HCT116 (cell line): ENCODE measurements around the gene CTNND2. TPM values are rescaled to one million over a fixed set of nuclear protein-coding genes. Genes with fewer than 3 reads are reported as not detected.

Source experiments
- ATAC-seq: fragments of 200-7000 bp; cut with Tn5 transposase; 2 replicates; pipeline ENCODE4 v1.9.1; 2020; ENCODE audit warnings: mild to moderate bottlenecking, moderate library complexity
- BruUV-seq: library from RNA; stranded (reverse); fragments of 400-500 nt; replicated peaks from 2 replicates; lab custom pipeline; 2021; lab: Mats Ljungman, UMichigan
- CTCF ChIA-PET: fragments of 300-600 bp; sonication (Branson Sonifier 250); formaldehyde crosslinking; loops from one replicate; lab custom pipeline; 2021; ENCODE audit warnings: antibody characterized with exemption; lab: Charles Lee
- POLR2A ChIA-PET: fragments of 300-600, 350-600 bp; sonication (Branson Sonifier 250); formaldehyde crosslinking; loops from one replicate; lab custom pipeline; 2021; ENCODE audit warnings: antibody characterized with exemption; lab: Charles Lee
- RAD21 ChIA-PET, 2 experiments: fragments of 300-600 bp; sonication (Branson Sonifier 250); formaldehyde crosslinking; loops; one replicate each; lab custom pipeline; 2023; ENCODE audit warnings: low total read pairs in 2 of 2; ENCODE audit not compliant: uncharacterized antibody in 2 of 2, unreplicated experiment in 2 of 2, low non-redundant PET in 1 of 2; lab: Charles Lee
- DNase-seq: peaks from one replicate; pipeline ENCODE4 v3.0.0-alpha.2; 2010; ENCODE audit warnings: low read depth, low spot score
- H2AFZ ChIP-seq: fragments of 200-600 bp; shearing (Covaris generic), sonication (generic); 2 replicates; pipeline ENCODE4 v1.6.1; 2017; ENCODE audit warnings: low read depth, mixed run types, mixed read lengths, antibody characterized with exemption, low read length; ENCODE audit not compliant: poor library complexity, severe bottlenecking
- H3K27ac ChIP-seq: 2 replicates; pipeline ENCODE4 v1.5.1; 2012; ENCODE audit warnings: low read depth, low read length
- H3K27me3 ChIP-seq: fragments of 200-600 bp; sonication (generic); 2 replicates; pipeline ENCODE4 v1.6.1; 2016; ENCODE audit warnings: mixed run types, low read length, mixed read lengths; ENCODE audit not compliant: insufficient read depth
- H3K36me3 ChIP-seq, 2 experiments: fragments of 200-500 bp in 1 of 2; fragments of 200-600 bp in 1 of 2; sonication (Bioruptor generic) in 1 of 2; sonication (generic) in 1 of 2; 2 replicates each; pipeline versions ENCODE4 v1.5.1 to v1.6.1; 2014 to 2016; ENCODE audit warnings: low read length in 2 of 2, inconsistent platforms in 1 of 2, mixed read lengths in 1 of 2, mixed run types in 1 of 2; ENCODE audit not compliant: insufficient read depth in 2 of 2, control insufficient read depth in 1 of 2
- H3K4me1 ChIP-seq, 2 experiments: fragments of 200-600 bp in 1 of 2; sonication (generic) in 1 of 2; 2 replicates each; pipeline versions ENCODE4 v1.5.1 to v1.6.1; 2012 to 2017; ENCODE audit warnings: low read length in 2 of 2, inconsistent platforms in 1 of 2, mild to moderate bottlenecking in 1 of 2, mixed read lengths in 1 of 2, mixed run types in 1 of 2, moderate library complexity in 1 of 2; ENCODE audit not compliant: insufficient read depth in 2 of 2, control insufficient read depth in 1 of 2
- H3K4me2 ChIP-seq: fragments of 200-600 bp; sonication (generic); 2 replicates; pipeline ENCODE4 v1.6.1; 2017; ENCODE audit warnings: mixed run types, low read length, mixed read lengths
- H3K4me3 ChIP-seq, 2 experiments: fragments of 200-600 bp in 1 of 2; sonication (generic) in 1 of 2; replicated peaks in 1 of 2; 2 replicates each; pipeline ENCODE4 v1.5.1; 2011 to 2016; ENCODE audit warnings: low read length in 2 of 2, control low read depth in 1 of 2, low read depth in 1 of 2, mild to moderate bottlenecking in 1 of 2, mixed read lengths in 1 of 2, mixed run types in 1 of 2
- H3K79me2 ChIP-seq: fragments of 200-600 bp; sonication (generic); 2 replicates; pipeline ENCODE4 v1.6.1; 2017; ENCODE audit warnings: mild to moderate bottlenecking, mixed run types, low read length, moderate library complexity, mixed read lengths; ENCODE audit not compliant: insufficient read depth
- H3K9ac ChIP-seq: fragments of 200-600 bp; sonication (generic); 2 replicates; pipeline ENCODE4 v1.6.1; 2016; ENCODE audit warnings: low read length, mixed read lengths
- H3K9me2 ChIP-seq: fragments of 200-600 bp; sonication (generic), shearing (Covaris generic); 2 replicates; pipeline ENCODE4 v1.6.1; 2017; ENCODE audit warnings: mixed run types, mild to moderate bottlenecking, moderate library complexity; ENCODE audit not compliant: insufficient read depth
- H3K9me3 ChIP-seq, 2 experiments: fragments of 200-500 bp in 1 of 2; fragments of 200-600 bp in 1 of 2; sonication (Bioruptor generic) in 1 of 2; sonication (generic) in 1 of 2; 2 replicates each; pipeline ENCODE4 v1.6.1; 2014 to 2017; ENCODE audit warnings: low read length in 2 of 2, mixed read lengths in 2 of 2, inconsistent platforms in 1 of 2, low read depth in 1 of 2, mild to moderate bottlenecking in 1 of 2, mixed run types in 1 of 2, moderate library complexity in 1 of 2; ENCODE audit not compliant: control insufficient read depth in 1 of 2, insufficient read depth in 1 of 2
- H4K20me1 ChIP-seq: fragments of 200-600 bp; sonication (generic), shearing (Covaris generic); 2 replicates; pipeline ENCODE4 v1.6.1; 2017; ENCODE audit warnings: mixed run types, mild to moderate bottlenecking, moderate library complexity; ENCODE audit not compliant: insufficient read depth
- ATF3 ChIP-seq: IDR thresholded peaks from 2 replicates; pipeline ENCODE4 v1.6.1; 2012
- CEBPB ChIP-seq: IDR thresholded peaks from 2 replicates; pipeline ENCODE4 v1.6.1; 2012; ENCODE audit warnings: low read depth
- EGR1 ChIP-seq: IDR thresholded peaks from 2 replicates; pipeline ENCODE4 v1.6.1; 2012; ENCODE audit warnings: low read depth
- EZH2 ChIP-seq: fragments of 200-600 bp; sonication (generic); IDR thresholded peaks from 2 replicates; pipeline ENCODE4 v1.6.1; 2017; ENCODE audit warnings: antibody characterized with exemption, mixed run types
- EZH2phosphoT487 ChIP-seq: fragments of 200-600 bp; IDR thresholded peaks from 2 replicates; pipeline ENCODE4 v1.6.1; 2018; ENCODE audit warnings: antibody characterized with exemption, borderline replicate concordance
- MAX ChIP-seq: IDR thresholded peaks from 2 replicates; pipeline ENCODE4 v1.6.1; 2012
- POLR2AphosphoS5 ChIP-seq: IDR thresholded peaks from 2 replicates; pipeline ENCODE4 v1.6.1; 2011; ENCODE audit warnings: mild to moderate bottlenecking, low read depth, low read length, moderate library complexity
- RAD21 ChIP-seq: IDR thresholded peaks from 2 replicates; pipeline ENCODE4 v1.6.1; 2012; ENCODE audit warnings: low read depth, mild to moderate bottlenecking
- SP1 ChIP-seq: IDR thresholded peaks from 2 replicates; pipeline ENCODE4 v1.6.1; 2012; ENCODE audit warnings: low read depth
- SRF ChIP-seq: IDR thresholded peaks from 2 replicates; pipeline ENCODE4 v1.6.1; 2012; ENCODE audit warnings: low read depth
- YY1 ChIP-seq: IDR thresholded peaks from 2 replicates; pipeline ENCODE4 v1.6.1; 2011; ENCODE audit warnings: low read length, low read depth, moderate library complexity, mild to moderate bottlenecking; ENCODE audit not compliant: insufficient replicate concordance; ENCODE audit errors: extremely low read depth
- intact Hi-C: fragments of 100-400 bp; cut with micrococcal nuclease; formaldehyde crosslinking; loops from 2 replicates; pipeline ENCODE4 v1.10.0; 2022
- total RNA-seq: library from RNA; stranded (reverse); gene quantifications from one replicate; pipeline ENCODE4 v1.2.1, GENCODE V29; 2021; ENCODE audit not compliant: unreplicated experiment
- TF ChIP-seq, protein P1 (sequence below): IDR thresholded peaks from 2 replicates; pipeline ENCODE4 v1.6.1; 2011; ENCODE audit warnings: mild to moderate bottlenecking, low read length, moderate library complexity; ENCODE audit not compliant: insufficient replicate concordance; ENCODE audit errors: extremely low read depth
- TF ChIP-seq, protein P2 (sequence below): IDR thresholded peaks from 2 replicates; pipeline ENCODE4 v1.6.1; 2012; ENCODE audit warnings: low read depth

The CTNND2 gene
- total RNA-seq, 1 experiment from 2014 or later = not detected

DNA sequence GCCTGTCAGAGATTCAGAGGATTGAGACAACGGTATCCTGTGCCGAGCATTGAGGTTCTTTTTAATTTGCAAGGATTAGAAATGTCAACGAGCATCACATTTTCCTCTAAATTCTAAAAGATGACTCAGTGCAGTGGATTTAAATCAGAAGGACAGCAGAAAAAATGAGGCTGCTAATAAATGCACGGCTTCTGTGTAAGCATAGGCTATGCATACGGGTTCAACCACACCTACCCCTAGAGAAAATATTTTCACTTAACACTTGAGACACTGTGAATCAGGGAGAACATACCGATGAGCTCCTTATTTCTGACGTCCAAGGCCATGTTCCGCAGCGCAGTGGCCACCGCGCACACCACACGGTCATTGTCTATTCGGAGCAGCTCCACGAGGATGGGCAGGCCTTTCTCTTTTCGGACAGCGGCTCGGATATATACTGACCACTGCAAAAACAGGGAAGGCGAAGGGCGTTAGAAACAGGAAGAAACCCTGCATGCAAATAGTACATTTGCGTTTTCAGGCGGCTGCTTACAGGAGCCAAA is 821.8 kb downstream of the CTNND2 start:
- TF ChIP-seq MAX (no peak), EGR1 (no peak), SP1 (no peak), CEBPB (no peak), EZH2 (no peak)
- TF ChIP-seq, protein P1, sequence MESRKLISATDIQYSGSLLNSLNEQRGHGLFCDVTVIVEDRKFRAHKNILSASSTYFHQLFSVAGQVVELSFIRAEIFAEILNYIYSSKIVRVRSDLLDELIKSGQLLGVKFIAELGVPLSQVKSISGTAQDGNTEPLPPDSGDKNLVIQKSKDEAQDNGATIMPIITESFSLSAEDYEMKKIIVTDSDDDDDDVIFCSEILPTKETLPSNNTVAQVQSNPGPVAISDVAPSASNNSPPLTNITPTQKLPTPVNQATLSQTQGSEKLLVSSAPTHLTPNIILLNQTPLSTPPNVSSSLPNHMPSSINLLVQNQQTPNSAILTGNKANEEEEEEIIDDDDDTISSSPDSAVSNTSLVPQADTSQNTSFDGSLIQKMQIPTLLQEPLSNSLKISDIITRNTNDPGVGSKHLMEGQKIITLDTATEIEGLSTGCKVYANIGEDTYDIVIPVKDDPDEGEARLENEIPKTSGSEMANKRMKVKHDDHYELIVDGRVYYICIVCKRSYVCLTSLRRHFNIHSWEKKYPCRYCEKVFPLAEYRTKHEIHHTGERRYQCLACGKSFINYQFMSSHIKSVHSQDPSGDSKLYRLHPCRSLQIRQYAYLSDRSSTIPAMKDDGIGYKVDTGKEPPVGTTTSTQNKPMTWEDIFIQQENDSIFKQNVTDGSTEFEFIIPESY = no peak

DNA sequence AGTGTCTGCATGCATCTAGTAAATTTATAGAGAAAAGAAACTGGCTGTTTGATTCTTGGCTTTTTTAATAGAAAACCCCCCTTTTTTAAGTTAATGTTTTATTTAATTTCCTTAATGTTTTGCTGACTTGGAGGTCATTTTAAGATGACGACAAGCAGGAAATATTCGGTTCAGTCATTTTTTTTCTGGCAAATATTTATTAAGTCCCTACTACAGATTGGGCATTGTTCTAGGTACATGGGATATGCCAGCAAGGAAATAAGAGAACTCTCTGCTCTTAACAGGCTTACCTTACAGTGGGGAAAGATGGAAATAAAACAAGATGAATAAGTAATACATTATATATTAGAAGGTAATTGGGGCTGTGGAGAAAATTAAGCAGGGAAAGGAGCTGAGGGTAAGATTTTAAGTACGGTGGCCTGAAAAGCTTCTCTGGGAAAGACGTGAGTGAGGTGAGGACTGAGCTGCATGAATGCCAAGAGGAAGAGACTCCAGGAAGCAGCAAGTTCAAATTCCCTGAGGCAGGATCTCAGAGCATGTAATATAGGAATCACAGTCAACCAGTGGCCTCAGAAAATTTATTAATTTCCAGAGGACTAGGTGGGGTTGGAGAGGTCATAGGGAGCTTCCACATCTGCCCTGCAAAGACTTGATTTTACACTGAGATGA is 827.2 kb downstream of the CTNND2 start:
- Histone ChIP-seq H3K79me2 (no peaks in the 10 kb centered on the region), H3K9ac (no peak overlapping the region), H3K4me2 (no peak overlapping the region), H4K20me1 (no peaks in the 10 kb centered on the region), H3K27me3 (peaks cover 19% of the 10 kb centered on the region), H3K36me3 (no peaks in the 10 kb centered on the region), H3K9me2 (no peaks in the 10 kb centered on the region), H3K9me3 (no peaks in the 10 kb centered on the region), H3K4me1 (no peaks in the 10 kb centered on the region), H3K4me3 (no peak overlapping the region), H3K27ac (no peak overlapping the region), H2AFZ (no peak overlapping the region)
- BruUV-seq = no TSS peak
- DNase-seq (no peak), ATAC-seq (no peak)
- POLR2A ChIA-PET = no interaction called here
- CTCF ChIA-PET = no interaction called here
- RAD21 ChIA-PET = no interaction called here
- TF ChIP-seq POLR2AphosphoS5 (no peak), RAD21 (no peak), YY1 (no peak), EZH2phosphoT487 (no peak), SP1 (no peak), SRF (no peak), ATF3 (no peak)
- TF ChIP-seq, protein P2, sequence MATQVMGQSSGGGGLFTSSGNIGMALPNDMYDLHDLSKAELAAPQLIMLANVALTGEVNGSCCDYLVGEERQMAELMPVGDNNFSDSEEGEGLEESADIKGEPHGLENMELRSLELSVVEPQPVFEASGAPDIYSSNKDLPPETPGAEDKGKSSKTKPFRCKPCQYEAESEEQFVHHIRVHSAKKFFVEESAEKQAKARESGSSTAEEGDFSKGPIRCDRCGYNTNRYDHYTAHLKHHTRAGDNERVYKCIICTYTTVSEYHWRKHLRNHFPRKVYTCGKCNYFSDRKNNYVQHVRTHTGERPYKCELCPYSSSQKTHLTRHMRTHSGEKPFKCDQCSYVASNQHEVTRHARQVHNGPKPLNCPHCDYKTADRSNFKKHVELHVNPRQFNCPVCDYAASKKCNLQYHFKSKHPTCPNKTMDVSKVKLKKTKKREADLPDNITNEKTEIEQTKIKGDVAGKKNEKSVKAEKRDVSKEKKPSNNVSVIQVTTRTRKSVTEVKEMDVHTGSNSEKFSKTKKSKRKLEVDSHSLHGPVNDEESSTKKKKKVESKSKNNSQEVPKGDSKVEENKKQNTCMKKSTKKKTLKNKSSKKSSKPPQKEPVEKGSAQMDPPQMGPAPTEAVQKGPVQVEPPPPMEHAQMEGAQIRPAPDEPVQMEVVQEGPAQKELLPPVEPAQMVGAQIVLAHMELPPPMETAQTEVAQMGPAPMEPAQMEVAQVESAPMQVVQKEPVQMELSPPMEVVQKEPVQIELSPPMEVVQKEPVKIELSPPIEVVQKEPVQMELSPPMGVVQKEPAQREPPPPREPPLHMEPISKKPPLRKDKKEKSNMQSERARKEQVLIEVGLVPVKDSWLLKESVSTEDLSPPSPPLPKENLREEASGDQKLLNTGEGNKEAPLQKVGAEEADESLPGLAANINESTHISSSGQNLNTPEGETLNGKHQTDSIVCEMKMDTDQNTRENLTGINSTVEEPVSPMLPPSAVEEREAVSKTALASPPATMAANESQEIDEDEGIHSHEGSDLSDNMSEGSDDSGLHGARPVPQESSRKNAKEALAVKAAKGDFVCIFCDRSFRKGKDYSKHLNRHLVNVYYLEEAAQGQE = no peak
- intact Hi-C loops = no loop called here

More for the DNA sequence above, 821.8 kb downstream of the CTNND2 start:
- no peak overlapping the region for H3K27ac ChIP-seq
- H3K9me2 ChIP-seq = no peaks in the 10 kb centered on the region
- H3K4me1 ChIP-seq = no peaks in the 10 kb centered on the region
- peaks cover 16% of the 10 kb centered on the region for H3K27me3 ChIP-seq
- H3K9ac ChIP-seq = no peak overlapping the region
- no peaks in the 10 kb centered on the region for H4K20me1 ChIP-seq
- no peak overlapping the region for H3K4me2 ChIP-seq
- no peak for ATAC-seq
- POLR2A ChIA-PET = no interaction called here
- no peak overlapping the region for H3K4me3 ChIP-seq
- RAD21 ChIA-PET = no interaction called here
- no TSS peak for BruUV-seq
- no peaks in the 10 kb centered on the region for H3K36me3 ChIP-seq
- no peak for DNase-seq
- no peaks in the 10 kb centered on the region for H3K79me2 ChIP-seq
- no peak overlapping the region for H2AFZ ChIP-seq
- CTCF ChIA-PET = no interaction called here
- no peaks in the 10 kb centered on the region for H3K9me3 ChIP-seq
- intact Hi-C loops = no loop called here
